Ishikawa (cell line): ENCODE results near the gene POLH.

Experiments
- CEBPB ChIP-seq: IDR thresholded peaks from 2 replicates; pipeline ENCODE4 v1.6.1; 2012
- EP300 ChIP-seq: IDR thresholded peaks from 2 replicates; pipeline ENCODE4 v1.6.1; 2012; ENCODE audit warnings: borderline replicate concordance
- NFIC ChIP-seq: IDR thresholded peaks from 2 replicates; pipeline ENCODE4 v1.6.1; 2012
- RAD21 ChIP-seq: IDR thresholded peaks from 2 replicates; pipeline ENCODE4 v1.6.1; 2012; ENCODE audit warnings: low read depth
- TAF1 ChIP-seq: IDR thresholded peaks from 2 replicates; pipeline ENCODE4 v1.6.1; 2012; ENCODE audit warnings: low read depth, mild to moderate bottlenecking
- YY1 ChIP-seq: IDR thresholded peaks from 2 replicates; pipeline ENCODE4 v1.6.1; 2012; ENCODE audit warnings: low read depth
- TF ChIP-seq, protein P1 (sequence below): IDR thresholded peaks from 2 replicates; pipeline ENCODE4 v1.6.1; 2012; ENCODE audit warnings: low read depth, mild to moderate bottlenecking
- TF ChIP-seq, protein P2 (sequence below): IDR thresholded peaks from 2 replicates; pipeline ENCODE4 v1.6.1; 2012
- TF ChIP-seq, protein P3 (sequence below): IDR thresholded peaks from 2 replicates; pipeline ENCODE4 v1.6.1; 2012

DNA sequence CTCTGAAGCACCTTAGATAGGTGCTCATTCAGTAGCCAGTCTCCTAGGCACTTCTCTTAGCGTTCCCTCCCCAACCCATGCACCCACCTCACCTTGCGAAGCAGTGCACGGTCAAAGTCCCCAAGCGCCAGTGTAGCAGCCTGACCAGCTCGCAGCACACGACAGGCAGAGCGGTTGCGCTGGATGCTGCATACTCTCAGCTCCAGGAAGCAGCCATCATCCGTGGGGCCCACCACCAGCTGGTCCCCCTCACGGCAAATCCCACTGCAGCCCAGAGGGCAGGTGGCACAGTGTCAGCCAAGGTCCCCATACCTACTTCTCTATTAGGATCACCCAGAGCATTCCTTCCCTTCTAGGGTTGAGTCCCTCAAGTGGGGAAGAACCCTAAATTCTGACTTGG is 46.6 kb downstream of the POLH start:
- TF ChIP-seq CEBPB (no peak), NFIC (no peak), RAD21 (no peak), YY1 (no peak), TAF1 (no peak), EP300 (no peak)
- TF ChIP-seq, protein P1, sequence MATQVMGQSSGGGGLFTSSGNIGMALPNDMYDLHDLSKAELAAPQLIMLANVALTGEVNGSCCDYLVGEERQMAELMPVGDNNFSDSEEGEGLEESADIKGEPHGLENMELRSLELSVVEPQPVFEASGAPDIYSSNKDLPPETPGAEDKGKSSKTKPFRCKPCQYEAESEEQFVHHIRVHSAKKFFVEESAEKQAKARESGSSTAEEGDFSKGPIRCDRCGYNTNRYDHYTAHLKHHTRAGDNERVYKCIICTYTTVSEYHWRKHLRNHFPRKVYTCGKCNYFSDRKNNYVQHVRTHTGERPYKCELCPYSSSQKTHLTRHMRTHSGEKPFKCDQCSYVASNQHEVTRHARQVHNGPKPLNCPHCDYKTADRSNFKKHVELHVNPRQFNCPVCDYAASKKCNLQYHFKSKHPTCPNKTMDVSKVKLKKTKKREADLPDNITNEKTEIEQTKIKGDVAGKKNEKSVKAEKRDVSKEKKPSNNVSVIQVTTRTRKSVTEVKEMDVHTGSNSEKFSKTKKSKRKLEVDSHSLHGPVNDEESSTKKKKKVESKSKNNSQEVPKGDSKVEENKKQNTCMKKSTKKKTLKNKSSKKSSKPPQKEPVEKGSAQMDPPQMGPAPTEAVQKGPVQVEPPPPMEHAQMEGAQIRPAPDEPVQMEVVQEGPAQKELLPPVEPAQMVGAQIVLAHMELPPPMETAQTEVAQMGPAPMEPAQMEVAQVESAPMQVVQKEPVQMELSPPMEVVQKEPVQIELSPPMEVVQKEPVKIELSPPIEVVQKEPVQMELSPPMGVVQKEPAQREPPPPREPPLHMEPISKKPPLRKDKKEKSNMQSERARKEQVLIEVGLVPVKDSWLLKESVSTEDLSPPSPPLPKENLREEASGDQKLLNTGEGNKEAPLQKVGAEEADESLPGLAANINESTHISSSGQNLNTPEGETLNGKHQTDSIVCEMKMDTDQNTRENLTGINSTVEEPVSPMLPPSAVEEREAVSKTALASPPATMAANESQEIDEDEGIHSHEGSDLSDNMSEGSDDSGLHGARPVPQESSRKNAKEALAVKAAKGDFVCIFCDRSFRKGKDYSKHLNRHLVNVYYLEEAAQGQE = no peak
- TF ChIP-seq, protein P2, sequence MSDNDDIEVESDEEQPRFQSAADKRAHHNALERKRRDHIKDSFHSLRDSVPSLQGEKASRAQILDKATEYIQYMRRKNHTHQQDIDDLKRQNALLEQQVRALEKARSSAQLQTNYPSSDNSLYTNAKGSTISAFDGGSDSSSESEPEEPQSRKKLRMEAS = no peak
- TF ChIP-seq, protein P3, sequence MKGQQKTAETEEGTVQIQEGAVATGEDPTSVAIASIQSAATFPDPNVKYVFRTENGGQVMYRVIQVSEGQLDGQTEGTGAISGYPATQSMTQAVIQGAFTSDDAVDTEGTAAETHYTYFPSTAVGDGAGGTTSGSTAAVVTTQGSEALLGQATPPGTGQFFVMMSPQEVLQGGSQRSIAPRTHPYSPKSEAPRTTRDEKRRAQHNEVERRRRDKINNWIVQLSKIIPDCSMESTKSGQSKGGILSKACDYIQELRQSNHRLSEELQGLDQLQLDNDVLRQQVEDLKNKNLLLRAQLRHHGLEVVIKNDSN = no peak
